IMR-90 (cell line): Measurements from ENCODE around the gene RERE.

Experiments
- FOS ChIP-seq: fragments of 150-350 bp; IDR thresholded peaks from 2 replicates; pipeline ENCODE4 v1.6.1; 2016; ENCODE audit warnings: low read depth, low read length
- MAZ ChIP-seq: IDR thresholded peaks from 2 replicates; pipeline ENCODE4 v1.6.1; 2012; ENCODE audit warnings: low read depth, mild to moderate bottlenecking, low read length, improper control_type of control experiment, moderate library complexity, borderline replicate concordance
- MXI1 ChIP-seq: IDR thresholded peaks from 2 replicates; pipeline ENCODE4 v1.6.1; 2012; ENCODE audit warnings: low read depth, mild to moderate bottlenecking, low read length, moderate library complexity, borderline replicate concordance
- POLR2A ChIP-seq: IDR thresholded peaks from 2 replicates; pipeline ENCODE4 v1.6.1; 2012; ENCODE audit warnings: mild to moderate bottlenecking, low read depth, low read length
- RAD21 ChIP-seq: IDR thresholded peaks from 2 replicates; pipeline ENCODE4 v1.6.1; 2012; ENCODE audit warnings: low read length, improper control_type of control experiment
- RFX5 ChIP-seq: IDR thresholded peaks from 2 replicates; pipeline ENCODE4 v1.8.0; 2012; ENCODE audit warnings: low read depth, mild to moderate bottlenecking, low read length, moderate library complexity
- SMC3 ChIP-seq: fragments of 150-350 bp; IDR thresholded peaks from 2 replicates; pipeline ENCODE4 v1.6.1; 2016; ENCODE audit warnings: low read depth, mild to moderate bottlenecking, antibody characterized with exemption, low read length, moderate library complexity
- TF ChIP-seq, protein P1 (sequence below): conservative IDR thresholded peaks from 2 replicates; pipeline ENCODE4 v1.5.1; 2012; ENCODE audit warnings: mild to moderate bottlenecking, low read depth, low read length, improper control_type of control experiment
- TF ChIP-seq, protein P2 (sequence below): fragments of 150-350 bp; IDR thresholded peaks from 2 replicates; pipeline ENCODE4 v1.6.1; 2016; ENCODE audit warnings: low read depth, mild to moderate bottlenecking, low read length, moderate library complexity, borderline replicate concordance

- no peak for TF ChIP-seq RAD21
- TF ChIP-seq, protein P1, sequence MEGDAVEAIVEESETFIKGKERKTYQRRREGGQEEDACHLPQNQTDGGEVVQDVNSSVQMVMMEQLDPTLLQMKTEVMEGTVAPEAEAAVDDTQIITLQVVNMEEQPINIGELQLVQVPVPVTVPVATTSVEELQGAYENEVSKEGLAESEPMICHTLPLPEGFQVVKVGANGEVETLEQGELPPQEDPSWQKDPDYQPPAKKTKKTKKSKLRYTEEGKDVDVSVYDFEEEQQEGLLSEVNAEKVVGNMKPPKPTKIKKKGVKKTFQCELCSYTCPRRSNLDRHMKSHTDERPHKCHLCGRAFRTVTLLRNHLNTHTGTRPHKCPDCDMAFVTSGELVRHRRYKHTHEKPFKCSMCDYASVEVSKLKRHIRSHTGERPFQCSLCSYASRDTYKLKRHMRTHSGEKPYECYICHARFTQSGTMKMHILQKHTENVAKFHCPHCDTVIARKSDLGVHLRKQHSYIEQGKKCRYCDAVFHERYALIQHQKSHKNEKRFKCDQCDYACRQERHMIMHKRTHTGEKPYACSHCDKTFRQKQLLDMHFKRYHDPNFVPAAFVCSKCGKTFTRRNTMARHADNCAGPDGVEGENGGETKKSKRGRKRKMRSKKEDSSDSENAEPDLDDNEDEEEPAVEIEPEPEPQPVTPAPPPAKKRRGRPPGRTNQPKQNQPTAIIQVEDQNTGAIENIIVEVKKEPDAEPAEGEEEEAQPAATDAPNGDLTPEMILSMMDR = no peak
- no peak for TF ChIP-seq RFX5
- TF ChIP-seq MXI1 = no peak
- no peak for TF ChIP-seq POLR2A
- no peak for TF ChIP-seq MAZ
- TF ChIP-seq, protein P2, sequence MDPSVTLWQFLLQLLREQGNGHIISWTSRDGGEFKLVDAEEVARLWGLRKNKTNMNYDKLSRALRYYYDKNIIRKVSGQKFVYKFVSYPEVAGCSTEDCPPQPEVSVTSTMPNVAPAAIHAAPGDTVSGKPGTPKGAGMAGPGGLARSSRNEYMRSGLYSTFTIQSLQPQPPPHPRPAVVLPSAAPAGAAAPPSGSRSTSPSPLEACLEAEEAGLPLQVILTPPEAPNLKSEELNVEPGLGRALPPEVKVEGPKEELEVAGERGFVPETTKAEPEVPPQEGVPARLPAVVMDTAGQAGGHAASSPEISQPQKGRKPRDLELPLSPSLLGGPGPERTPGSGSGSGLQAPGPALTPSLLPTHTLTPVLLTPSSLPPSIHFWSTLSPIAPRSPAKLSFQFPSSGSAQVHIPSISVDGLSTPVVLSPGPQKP = no peak
- no peak for TF ChIP-seq SMC3
- no peak for TF ChIP-seq FOS
These were observed 456.1 kb downstream of the RERE start for GRCh38 chr1:8361198-8361849.
